WTC11 (cell line): ENCODE data around the gene KIF2A.

ENCODE experiments used
- ATF2 ChIP-seq: sonication (generic); formaldehyde crosslinking; IDR thresholded peaks from 2 replicates; pipeline ENCODE4 v1.8.1; 2022; ENCODE audit warnings: low read depth, missing genetic modification reagents, borderline replicate concordance
- FOXJ3 ChIP-seq: sonication (generic); formaldehyde crosslinking; IDR thresholded peaks from 2 replicates; pipeline ENCODE4 v1.9.0; 2021; ENCODE audit warnings: missing genetic modification reagents, mild to moderate bottlenecking, borderline replicate concordance
- MAX ChIP-seq: sonication (generic); formaldehyde crosslinking; IDR thresholded peaks from 2 replicates; pipeline ENCODE4 v1.8.0; 2022; ENCODE audit warnings: mild to moderate bottlenecking, missing genetic modification reagents
- SMAD3 ChIP-seq: sonication (generic); formaldehyde crosslinking; IDR thresholded peaks from 2 replicates; pipeline ENCODE4 v1.8.0; 2022; ENCODE audit warnings: missing genetic modification reagents, mild to moderate bottlenecking, borderline replicate concordance
- SP1 ChIP-seq: sonication (generic); formaldehyde crosslinking; conservative IDR thresholded peaks from 2 replicates; pipeline ENCODE4 v1.8.1; 2022; ENCODE audit warnings: missing genetic modification reagents
- TEAD4 ChIP-seq: sonication (generic); formaldehyde crosslinking; IDR thresholded peaks from 2 replicates; pipeline ENCODE4 v1.8.0; 2022; ENCODE audit warnings: mild to moderate bottlenecking, missing genetic modification reagents
- ZNF138 ChIP-seq: sonication (generic); formaldehyde crosslinking; conservative IDR thresholded peaks from 2 replicates; pipeline ENCODE4 v1.8.1; 2022; ENCODE audit warnings: mild to moderate bottlenecking, moderate library complexity, missing genetic modification reagents
- ZNF263 ChIP-seq: sonication (generic); formaldehyde crosslinking; IDR thresholded peaks from 2 replicates; pipeline ENCODE4 v1.8.1; 2022; ENCODE audit warnings: low read depth, mild to moderate bottlenecking, moderate library complexity, missing genetic modification reagents
- TF ChIP-seq, protein P1 (sequence below): fragments of 200-600 bp; IDR thresholded peaks from 2 replicates; pipeline ENCODE4 v1.8.0; 2022; ENCODE audit warnings: antibody characterized with exemption
- TF ChIP-seq, protein P2 (sequence below): sonication (generic); formaldehyde crosslinking; IDR thresholded peaks from 2 replicates; pipeline ENCODE4 v1.8.1; 2022; ENCODE audit warnings: missing genetic modification reagents, borderline replicate concordance

DNA sequence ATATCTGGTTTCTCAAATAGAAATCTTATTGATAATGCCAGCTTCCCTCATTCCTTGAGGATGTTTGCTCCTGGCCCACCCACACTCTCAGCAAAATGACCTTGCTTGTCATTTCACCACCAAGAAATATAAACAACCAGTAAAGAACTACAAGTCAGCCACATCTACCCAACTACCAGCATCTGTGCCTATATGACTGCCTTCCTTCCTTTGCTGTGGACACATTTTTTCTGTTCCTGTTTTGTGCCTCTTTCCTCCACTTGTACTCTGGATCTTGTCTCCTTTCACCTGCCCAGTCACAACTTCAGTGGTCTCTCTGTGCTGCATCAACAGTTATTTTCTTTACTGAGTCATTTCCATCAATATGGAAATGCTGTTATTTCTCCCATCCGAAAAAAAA lies 20.3 kb downstream of the KIF2A start:
- TF ChIP-seq ZNF138 (CRISPR knock-in tag): no peak
- TF ChIP-seq, protein P1, sequence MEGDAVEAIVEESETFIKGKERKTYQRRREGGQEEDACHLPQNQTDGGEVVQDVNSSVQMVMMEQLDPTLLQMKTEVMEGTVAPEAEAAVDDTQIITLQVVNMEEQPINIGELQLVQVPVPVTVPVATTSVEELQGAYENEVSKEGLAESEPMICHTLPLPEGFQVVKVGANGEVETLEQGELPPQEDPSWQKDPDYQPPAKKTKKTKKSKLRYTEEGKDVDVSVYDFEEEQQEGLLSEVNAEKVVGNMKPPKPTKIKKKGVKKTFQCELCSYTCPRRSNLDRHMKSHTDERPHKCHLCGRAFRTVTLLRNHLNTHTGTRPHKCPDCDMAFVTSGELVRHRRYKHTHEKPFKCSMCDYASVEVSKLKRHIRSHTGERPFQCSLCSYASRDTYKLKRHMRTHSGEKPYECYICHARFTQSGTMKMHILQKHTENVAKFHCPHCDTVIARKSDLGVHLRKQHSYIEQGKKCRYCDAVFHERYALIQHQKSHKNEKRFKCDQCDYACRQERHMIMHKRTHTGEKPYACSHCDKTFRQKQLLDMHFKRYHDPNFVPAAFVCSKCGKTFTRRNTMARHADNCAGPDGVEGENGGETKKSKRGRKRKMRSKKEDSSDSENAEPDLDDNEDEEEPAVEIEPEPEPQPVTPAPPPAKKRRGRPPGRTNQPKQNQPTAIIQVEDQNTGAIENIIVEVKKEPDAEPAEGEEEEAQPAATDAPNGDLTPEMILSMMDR: no peak
- no peak for TF ChIP-seq TEAD4 (CRISPR knock-in tag)
- TF ChIP-seq ATF2 (CRISPR knock-in tag): no peak
- TF ChIP-seq MAX (CRISPR knock-in tag): no peak
- no peak for TF ChIP-seq SP1
- TF ChIP-seq ZNF263 (CRISPR knock-in tag): no peak
- TF ChIP-seq, protein P2, sequence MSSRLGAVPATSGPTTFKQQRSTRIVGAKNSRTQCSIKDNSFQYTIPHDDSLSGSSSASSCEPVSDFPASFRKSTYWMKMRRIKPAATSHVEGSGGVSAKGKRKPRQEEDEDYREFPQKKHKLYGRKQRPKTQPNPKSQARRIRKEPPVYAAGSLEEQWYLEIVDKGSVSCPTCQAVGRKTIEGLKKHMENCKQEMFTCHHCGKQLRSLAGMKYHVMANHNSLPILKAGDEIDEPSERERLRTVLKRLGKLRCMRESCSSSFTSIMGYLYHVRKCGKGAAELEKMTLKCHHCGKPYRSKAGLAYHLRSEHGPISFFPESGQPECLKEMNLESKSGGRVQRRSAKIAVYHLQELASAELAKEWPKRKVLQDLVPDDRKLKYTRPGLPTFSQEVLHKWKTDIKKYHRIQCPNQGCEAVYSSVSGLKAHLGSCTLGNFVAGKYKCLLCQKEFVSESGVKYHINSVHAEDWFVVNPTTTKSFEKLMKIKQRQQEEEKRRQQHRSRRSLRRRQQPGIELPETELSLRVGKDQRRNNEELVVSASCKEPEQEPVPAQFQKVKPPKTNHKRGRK: no peak
- TF ChIP-seq FOXJ3 (CRISPR knock-in tag): no peak
- no peak for TF ChIP-seq SMAD3 (CRISPR knock-in tag)
